Stimulated activated CD8-positive, alpha-beta memory T cell treated with anti-CD3 and anti-CD28 coated beads, Interleukin-7, amount 100 ng/mL, for 24 hours (primary cell): ENCODE measurements around the gene RNF186.
"Not testable (repeated sequence)": the region's sequence is repeated elsewhere in the genome, so short reads cannot be mapped to it uniquely, and the experiment has no call there.

Experiments used
- DNase-seq: peaks from one replicate; pipeline ENCODE4 v3.0.0-alpha.2; 2020; ENCODE audit warnings: low read depth

Gene RNF186

GRCh38 chr1:19793360-19794046 is 21.6 kb downstream of the RNF186 start:
- DNase-seq: no peak

- no peak for DNase-seq
Observed at GRCh38 chr1:19792237-19793002, 22.7 kb downstream of the RNF186 start.

GRCh38 chr1:19790061-19790975 is 24.8 kb downstream of the RNF186 start:
- not testable (repeated sequence) for DNase-seq

GRCh38 chr1:19786988-19787423 is 28.1 kb downstream of the RNF186 start:
- DNase-seq: no peak

GRCh38 chr1:19785660-19786059 is 29.4 kb downstream of the RNF186 start:
- DNase-seq: no peak

- no peak for DNase-seq
Observed at GRCh38 chr1:19780267-19780877, 34.7 kb downstream of the RNF186 start.

GRCh38 chr1:19776933-19777332 is 38.1 kb downstream of the RNF186 start:
- DNase-seq: no peak

GRCh38 chr1:19776287-19776686 is 38.8 kb downstream of the RNF186 start:
- DNase-seq: no peak

GRCh38 chr1:19775831-19776230 is 39.3 kb downstream of the RNF186 start:
- no peak for DNase-seq

- no peak for DNase-seq
Observed at GRCh38 chr1:19775317-19775716, 39.8 kb downstream of the RNF186 start.

- no peak for DNase-seq
Observed at GRCh38 chr1:19774180-19774785, 40.8 kb downstream of the RNF186 start.

- DNase-seq: no peak
Observed at GRCh38 chr1:19773485-19773884, 41.6 kb downstream of the RNF186 start.

- no peak for DNase-seq
Observed at GRCh38 chr1:19772053-19772452, 43.0 kb downstream of the RNF186 start.

- no peak for DNase-seq
Observed at GRCh38 chr1:19771350-19771749, 43.7 kb downstream of the RNF186 start.

- DNase-seq: no peak
Observed at GRCh38 chr1:19770436-19771190, 44.5 kb downstream of the RNF186 start.

- DNase-seq: no peak
Observed at GRCh38 chr1:19769211-19769932, 45.7 kb downstream of the RNF186 start.

GRCh38 chr1:19768353-19769210 is 46.5 kb downstream of the RNF186 start:
- no peak for DNase-seq

GRCh38 chr1:19765623-19766022 is 49.5 kb downstream of the RNF186 start:
- DNase-seq: no peak

GRCh38 chr1:19764848-19765247 is 50.2 kb downstream of the RNF186 start:
- no peak for DNase-seq
